HepG2 (cell line): ENCODE measurements around the gene CREG2. TPM values are rescaled to one million over a fixed set of nuclear protein-coding genes. Genes with fewer than 3 reads are reported as not detected.

Experiments
- ATAC-seq: fragments of 200-7000 bp; cut with Tn5 transposase; 3 replicates; pipeline ENCODE4 v1.9.1; 2020; ENCODE audit warnings: mild to moderate bottlenecking, moderate library complexity
- BruUV-seq: library from RNA; stranded (reverse); fragments of 400-500 nt; replicated peaks from 2 replicates; lab custom pipeline; 2021; lab: Mats Ljungman, UMichigan
- CTCF ChIA-PET: fragments of 300-600 bp; formaldehyde crosslinking; extraction: SDS; loops from one replicate; lab custom pipeline; 2021; ENCODE audit warnings: low total read pairs, inconsistent platforms, low intra/inter-chr PET ratio; lab: Yijun Ruan, JAX
- POLR2A ChIA-PET: fragments of 350-600 bp; sonication (Branson Sonifier 250); formaldehyde crosslinking; loops from one replicate; lab custom pipeline; 2020; ENCODE audit warnings: antibody characterized with exemption, inconsistent platforms; lab: Yijun Ruan, JAX
- DNase-seq: peaks from one replicate; pipeline ENCODE4 v3.0.0-alpha.2; 2015; ENCODE audit warnings: low spot score
- FAIRE-seq: peaks from 3 replicates; lab custom pipeline; 2011; peaks lifted over from hg19 to GRCh38; lab: Jason Lieb, UNC
- H2AFZ ChIP-seq: one replicate; pipeline ENCODE4 v1.6.1; 2011; ENCODE audit warnings: low read length, inconsistent platforms
- H3K27ac ChIP-seq: fragments of 300-600 bp; 3 replicates; pipeline ENCODE4 v1.8.0; 2011; ENCODE audit warnings: mixed run types, mild to moderate bottlenecking, mixed read lengths, low read length, inconsistent platforms; ENCODE audit not compliant: insufficient read depth; ENCODE audit errors: extremely low read length
- H3K27me3 ChIP-seq, 2 experiments: fragments of 200-600 bp in 1 of 2; 2 replicates in 1 of 2; 3 replicates in 1 of 2; pipeline versions ENCODE4 v1.6.0 to v1.8.0; 2011; ENCODE audit warnings: low read length in 2 of 2, mild to moderate bottlenecking in 2 of 2, moderate library complexity in 2 of 2, inconsistent platforms in 1 of 2; ENCODE audit not compliant: insufficient read depth in 2 of 2, control insufficient read depth in 1 of 2
- H3K36me3 ChIP-seq, 2 experiments: fragments of 200-600 bp in 1 of 2; replicated peaks in 1 of 2; 2 replicates in 1 of 2; 3 replicates in 1 of 2; pipeline versions ENCODE4 v1.5.1 to v1.8.0; 2011; ENCODE audit warnings: low read length in 2 of 2, inconsistent platforms in 1 of 2; ENCODE audit not compliant: insufficient read depth in 2 of 2, control insufficient read depth in 1 of 2
- H3K4me1 ChIP-seq: 2 replicates; pipeline ENCODE4 v1.5.1; 2012; ENCODE audit warnings: low read length, inconsistent platforms; ENCODE audit not compliant: insufficient read depth
- H3K4me2 ChIP-seq: 2 replicates; pipeline ENCODE4 v1.6.0; 2011; ENCODE audit warnings: low read depth, low read length, inconsistent platforms
- H3K4me3 ChIP-seq, 3 experiments: fragments of 200-600 bp in 1 of 3; sonication (generic), shearing (Covaris generic) in 1 of 3; replicated peaks in 1 of 3; 2 replicates each; pipeline ENCODE4 v1.5.1; 2011 to 2016; ENCODE audit warnings: low read length in 3 of 3, inconsistent platforms in 2 of 3, low read depth in 2 of 3, mild to moderate bottlenecking in 2 of 3, control low read depth in 1 of 3, mixed read lengths in 1 of 3; ENCODE audit not compliant: insufficient read depth in 1 of 3
- H3K79me2 ChIP-seq: one replicate; pipeline ENCODE4 v1.6.1; 2011; ENCODE audit warnings: low read length, inconsistent platforms; ENCODE audit not compliant: insufficient read depth
- H3K9ac ChIP-seq: 2 replicates; pipeline ENCODE4 v1.6.0; 2011; ENCODE audit warnings: mild to moderate bottlenecking, low read depth, low read length, inconsistent platforms; ENCODE audit not compliant: insufficient read depth
- H3K9me3 ChIP-seq: 2 replicates; pipeline ENCODE4 v1.5.1; 2012; ENCODE audit warnings: mild to moderate bottlenecking, low read length
- H4K20me1 ChIP-seq: 2 replicates; pipeline ENCODE4 v1.6.0; 2011; ENCODE audit warnings: inconsistent platforms, mild to moderate bottlenecking, low read length, moderate library complexity; ENCODE audit not compliant: insufficient read depth
- CEBPB ChIP-seq: IDR thresholded peaks from 2 replicates; pipeline ENCODE4 v1.6.1; 2011; ENCODE audit warnings: low read depth, low read length, improper control_type of control experiment, borderline replicate concordance
- HBP1 ChIP-seq: IDR thresholded peaks from 2 replicates; pipeline ENCODE4 v1.6.1; 2016; ENCODE audit warnings: low read depth, control low read depth
- HNF4A ChIP-seq: sonication (generic); formaldehyde crosslinking; IDR thresholded peaks from 2 replicates; pipeline ENCODE4 v1.4.0; 2020; ENCODE audit warnings: missing genetic modification reagents
- MATR3 ChIP-seq: sonication (generic); formaldehyde crosslinking; IDR thresholded peaks from 2 replicates; pipeline ENCODE4 v1.4.0; 2020; ENCODE audit warnings: missing genetic modification reagents
- MEF2D ChIP-seq: sonication (generic); formaldehyde crosslinking; IDR thresholded peaks from 2 replicates; pipeline ENCODE4 v1.5.1; 2020; ENCODE audit warnings: mild to moderate bottlenecking, missing genetic modification reagents
- MLXIP ChIP-seq: sonication (generic); formaldehyde crosslinking; IDR thresholded peaks from 2 replicates; pipeline ENCODE4 v1.9.0; 2021; ENCODE audit warnings: missing genetic modification reagents, borderline replicate concordance
- SP1 ChIP-seq, 2 experiments: fragments of 450-650 bp in 1 of 2; sonication (generic) in 1 of 2; formaldehyde crosslinking in 1 of 2; IDR thresholded peaks; 2 replicates each; pipeline versions ENCODE4 v1.4.0 to v1.6.1; 2016 to 2020; ENCODE audit warnings: missing genetic modification reagents in 1 of 2
- TFAP4 ChIP-seq: sonication (generic); IDR thresholded peaks from 2 replicates; pipeline ENCODE4 v1.6.1; 2016; ENCODE audit warnings: low read depth, borderline replicate concordance
- ZNF280D ChIP-seq: sonication (generic); formaldehyde crosslinking; IDR thresholded peaks from 2 replicates; pipeline ENCODE4 v1.5.1; 2020; ENCODE audit warnings: mild to moderate bottlenecking, missing genetic modification reagents
- ZNF501 ChIP-seq: sonication (generic); formaldehyde crosslinking; IDR thresholded peaks from 2 replicates; pipeline ENCODE4 v1.5.1; 2020; ENCODE audit warnings: mild to moderate bottlenecking, moderate library complexity, missing genetic modification reagents
- ZNF558 ChIP-seq: sonication (generic); formaldehyde crosslinking; IDR thresholded peaks from 2 replicates; pipeline ENCODE4 v1.9.0; 2022; ENCODE audit warnings: mild to moderate bottlenecking, missing genetic modification reagents, borderline replicate concordance
- ZNF772 ChIP-seq: sonication (generic); formaldehyde crosslinking; IDR thresholded peaks from 2 replicates; pipeline ENCODE4 v1.5.0; 2020; ENCODE audit warnings: mild to moderate bottlenecking, missing genetic modification reagents
- ZNF776 ChIP-seq: sonication (generic); formaldehyde crosslinking; IDR thresholded peaks from 2 replicates; pipeline ENCODE4 v1.4.0; 2020; ENCODE audit warnings: mild to moderate bottlenecking, missing genetic modification reagents
- WGBS: methylation state at CpG from one replicate; pipeline ENCODE4 v1.1.6; 2017; ENCODE audit warnings: low lambda C conversion rate; 5-methylcytosine and 5-hydroxymethylcytosine counted together
- in situ Hi-C: cut with HindIII; loops from 2 replicates; pipeline ENCODE4 v1.10.0; 2017; ENCODE audit warnings: low pct_unique_long_range_greater_than_20kb; ENCODE audit not compliant: extremely low pct_ligation_motif_present
- intact Hi-C: fragments of 100-400 bp; cut with micrococcal nuclease; formaldehyde crosslinking; loops from one replicate; pipeline ENCODE4 v1.10.0; 2022; ENCODE audit not compliant: unreplicated experiment
- polyA plus RNA-seq, 8 experiments: library from polyadenylated mRNA; depleted of rRNA in 3 of 8; stranded (reverse) in 7 of 8; unstranded in 1 of 8; fragments of >200 nt; fragmentation: Illumina TruSeq in 4 of 8; extraction: Trizol in 4 of 8; gene quantifications; 2 replicates each; pipeline versions ENCODE4 v1.2.1 to v1.2.3, GENCODE V29; 2011 to 2016; ENCODE audit warnings: low read depth in 4 of 8, missing spikeins in 1 of 8, mixed read lengths in 1 of 8; ENCODE audit not compliant: insufficient read depth in 1 of 8
- total RNA-seq, 5 experiments: library from RNA; depleted of rRNA; stranded (reverse); fragments of >200 nt; fragmentation: Illumina TruSeq; extraction: Trizol; gene quantifications; 2 replicates each; pipeline ENCODE4 v1.2.3, GENCODE V29; 2016; ENCODE audit warnings: low read depth in 1 of 5

The CREG2 gene
- total and polyA plus RNA-seq, 2 of the 13 experiments (the other 11 are each of a cell fraction or from before 2014, with no cell fraction given) = 0.18 to 0.26 TPM

- ATAC-seq (peak; percentile 50), DNase-seq (no peak), FAIRE-seq (no peak)
- Histone ChIP-seq H4K20me1 (peaks cover 91% of the 10 kb centered on the region), H3K27me3 (no peaks in the 10 kb centered on the region), H3K4me3 (no peak overlapping the region), H3K36me3 (peaks cover 3 to 61% of the 10 kb centered on the region in 2 experiments), H3K27ac (no peak overlapping the region), H3K4me2 (peak overlapping the region; percentile 6; the same call in 1 of the 2 replicates), H3K9ac (no peak overlapping the region), H3K4me1 (peaks cover 90% of the 10 kb centered on the region), H3K79me2 (peaks cover 97% of the 10 kb centered on the region), H2AFZ (no peak overlapping the region), H3K9me3 (no peaks in the 10 kb centered on the region)
- intact Hi-C loops = no loop called here
- WGBS = 73% methylated on average over 6 of the region's 6 CpGs
- no TSS peak for BruUV-seq
- ChIA-PET POLR2A (interaction anchor here (1.6 to 1.7 kb wide), 2 partner anchors 9 kb away, joined by 3 to 8 read pairs; partner anchors contain the start of gene RNF149), CTCF (no interaction called here)
- in situ Hi-C loops = no loop called here
- no peak for TF ChIP-seq ZNF501 (CRISPR knock-in tag)
- 0 out of 2 replicates have a peak, but pooled peaks have one; percentile 14 for TF ChIP-seq TFAP4
- 0 out of 2 replicates have a peak, but pooled peaks have one; percentile 51 for TF ChIP-seq HBP1 (CRISPR knock-in tag)
- TF ChIP-seq ZNF776 (CRISPR knock-in tag) = no peak
- TF ChIP-seq MATR3 (CRISPR knock-in tag) = no peak
- no peak for TF ChIP-seq ZNF280D (CRISPR knock-in tag)
- no peak for TF ChIP-seq SP1 (IDR thresholded peaks at IDR 0.05)
- TF ChIP-seq SP1 (CRISPR knock-in tag; IDR thresholded peaks at IDR 0.05) = no peak
- TF ChIP-seq CEBPB = peak; percentile 61; the same call in 1 of the 2 replicates
- no peak for TF ChIP-seq MLXIP (CRISPR knock-in tag)
- no peak for TF ChIP-seq ZNF558
- no peak for TF ChIP-seq ZNF772 (CRISPR knock-in tag)
- TF ChIP-seq HNF4A = 0 out of 2 replicates have a peak, but pooled peaks have one; percentile 17
- no peak for TF ChIP-seq MEF2D (CRISPR knock-in tag)
Measured at GRCh38 chr2:101299604-101300003, 87.7 kb downstream of the CREG2 start.
